Dermis microvascular lymphatic vessel endothelial cell (primary cell): ENCODE data around the gene RNF214. TPM values are rescaled to one million over a fixed set of nuclear protein-coding genes. Genes with fewer than 3 reads are reported as not detected.
"Not testable (repeated sequence)": the region's sequence is repeated elsewhere in the genome, so short reads cannot be mapped to it uniquely, and the experiment has no call there.

Source experiments
- DNase-seq, 2 donors: peaks; one replicate each; pipeline versions ENCODE4 v3.0.0 to v3.0.0-alpha.2; 2010; ENCODE audit warnings: low read depth in 2 of 2
- total RNA-seq: library from RNA; depleted of rRNA; stranded (reverse); fragments of >200 nt; gene quantifications from 2 replicates; pipeline ENCODE4 v1.2.1, GENCODE V29; 2014

Gene RNF214
- total RNA-seq, 1 donor from 2014 or later = 5.4 TPM

DNA sequence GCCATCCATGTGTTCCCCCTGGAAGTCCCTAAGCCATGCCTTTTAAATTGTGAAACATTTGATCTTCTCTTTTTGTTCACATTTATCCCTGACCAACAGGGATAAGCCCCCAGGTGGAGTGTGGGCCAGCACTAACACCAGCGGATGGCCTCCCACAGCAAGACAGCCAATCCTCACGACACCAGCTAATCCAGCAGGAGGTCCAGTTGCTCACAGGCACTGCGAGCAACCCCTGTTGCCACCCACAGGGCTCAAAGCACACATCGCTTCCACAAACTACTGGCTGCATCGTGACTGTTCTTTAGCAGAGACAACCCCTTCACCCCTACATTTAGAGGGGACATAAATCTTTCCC is 2.6 kb upstream of the RNF214 start:
- no peak for DNase-seq

DNA sequence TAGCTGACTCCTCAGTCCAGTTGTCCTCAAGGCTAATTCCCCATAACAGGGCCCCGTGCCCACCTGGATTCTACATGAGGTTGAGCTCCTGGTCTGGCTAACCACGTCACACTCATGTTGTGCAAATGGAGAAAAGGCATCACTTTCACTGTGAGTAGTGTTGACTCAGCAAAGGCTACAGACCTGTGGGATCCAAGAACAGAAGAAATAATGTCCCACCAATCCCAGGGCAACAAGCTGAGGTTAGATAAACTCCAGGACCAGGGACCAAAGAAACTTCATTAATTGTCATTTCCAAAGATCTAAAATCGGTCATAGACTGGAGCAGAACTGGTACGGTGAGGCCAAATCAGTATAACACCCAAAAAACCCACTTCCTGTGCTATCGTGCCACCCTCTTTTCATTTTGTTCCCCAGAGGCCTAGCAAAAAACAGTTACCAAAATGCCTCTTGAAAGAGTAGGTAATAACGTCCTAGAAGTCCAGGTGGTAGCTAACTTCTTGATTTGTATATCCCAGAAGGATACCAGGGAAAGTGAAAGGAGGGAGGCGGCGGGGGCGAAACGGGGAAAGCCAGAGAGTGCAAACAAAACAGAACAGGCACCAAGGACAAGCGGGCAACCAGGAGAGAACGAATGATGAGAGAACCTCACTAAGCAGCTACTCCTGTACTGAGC is 2.0 kb upstream of the RNF214 start:
- DNase-seq = no peak

DNA sequence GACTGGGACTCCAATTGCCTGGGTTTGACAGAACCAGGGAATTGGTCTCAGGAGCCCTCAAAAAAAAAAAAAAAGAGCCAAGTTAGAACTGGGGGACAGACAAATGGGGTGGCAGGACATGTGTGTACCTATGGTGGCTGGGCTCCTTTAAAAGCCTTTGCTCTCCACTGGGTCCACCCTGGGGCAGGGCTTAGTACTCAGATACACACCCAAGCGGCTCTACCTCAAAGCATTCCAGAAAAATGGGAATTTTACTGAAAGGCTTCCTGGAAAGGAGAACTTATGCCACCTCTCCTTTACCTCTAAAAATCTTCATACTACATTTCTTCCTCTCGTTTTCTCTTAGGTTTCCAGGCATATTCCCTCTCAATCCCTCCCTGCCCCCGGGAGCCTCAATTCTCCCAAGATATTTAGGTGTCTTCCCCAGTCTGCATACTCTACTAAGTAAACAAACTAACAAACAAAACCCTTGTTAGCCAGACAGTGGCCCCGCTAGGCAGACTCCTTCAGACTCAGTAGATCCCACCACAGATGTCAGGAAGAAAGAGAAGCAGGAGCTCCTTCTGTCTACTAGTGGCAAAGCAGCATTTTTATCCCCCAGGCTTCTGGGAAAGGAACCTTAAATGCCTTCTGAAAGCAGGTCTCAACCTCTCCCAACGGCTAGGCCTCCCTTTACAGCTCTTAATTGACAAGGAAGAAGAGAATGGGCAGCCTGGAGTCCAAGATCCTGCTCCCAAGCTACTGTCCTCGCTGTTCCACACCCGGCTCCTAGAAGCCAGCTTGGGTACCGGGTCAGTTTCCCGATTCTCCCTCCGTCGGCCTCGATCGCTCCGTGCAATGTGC is 1.3 kb upstream of the RNF214 start:
- no peak for DNase-seq

DNA sequence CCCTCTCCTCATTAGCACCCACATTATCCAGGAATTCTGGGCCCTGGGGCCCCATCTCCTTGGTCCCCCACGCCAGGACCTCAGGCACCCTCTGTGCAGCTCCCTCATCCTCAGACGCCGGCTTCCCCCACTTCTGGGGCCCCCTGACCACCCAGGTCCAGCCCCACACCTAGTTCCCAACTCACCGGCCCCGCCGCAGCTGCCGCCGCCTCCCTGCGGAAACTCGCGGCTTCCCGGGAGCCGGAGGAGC is 704 bp upstream of the RNF214 start, which contains the start of gene PCSK7:
Gene PCSK7, minus strand, starts transcription at position 232 of the 250 bp plus-strand sequence. CDS start 2,229 bp downstream, outside the sequence.
- DNase-seq = no peak

DNA sequence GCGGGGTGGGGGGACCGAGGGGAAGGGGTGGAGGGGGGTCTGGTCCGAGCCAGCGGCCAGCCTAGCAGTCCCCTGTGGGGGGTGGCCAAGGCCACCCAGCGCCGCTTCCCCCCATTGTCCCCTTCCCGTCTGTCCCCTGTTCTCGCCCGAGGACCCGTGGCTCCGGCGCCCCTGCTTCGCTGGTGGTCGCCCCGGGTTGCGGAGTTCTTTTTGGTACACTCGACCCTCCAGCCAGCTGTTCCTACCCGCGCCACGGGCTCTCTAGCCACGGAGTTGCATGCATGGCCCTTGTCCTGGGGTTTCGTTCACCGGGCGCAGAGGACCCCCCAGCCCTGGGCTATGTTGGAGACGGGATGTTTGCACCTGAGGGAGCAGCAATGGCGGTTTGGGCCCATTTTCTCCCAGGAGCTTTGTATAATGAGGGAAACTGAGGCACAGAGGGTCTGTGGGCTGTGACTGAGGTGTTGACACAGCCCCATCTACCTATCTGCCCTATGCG is 489 bp downstream of the RNF214 start:
- DNase-seq = no peak

DNA sequence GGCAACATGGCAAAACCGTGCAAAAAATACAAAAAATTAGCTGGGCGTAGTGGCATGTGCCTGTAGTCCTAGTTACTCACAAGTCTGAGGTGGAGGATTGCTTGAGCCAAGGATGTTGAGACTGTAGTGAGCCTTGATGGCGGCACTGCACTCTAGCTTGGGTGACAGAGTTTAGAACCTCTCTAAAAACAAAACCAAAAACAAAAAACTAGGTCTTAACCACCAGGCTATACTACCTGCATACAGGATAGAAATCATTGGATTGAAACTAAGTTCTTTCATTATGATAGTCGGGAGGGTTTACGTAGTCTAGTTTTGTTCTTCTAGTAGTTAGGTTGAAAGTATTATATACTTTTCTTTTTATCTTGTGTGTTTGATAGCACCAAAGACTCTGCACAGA is 5.8 kb downstream of the RNF214 start:
- DNase-seq = no peak

DNA sequence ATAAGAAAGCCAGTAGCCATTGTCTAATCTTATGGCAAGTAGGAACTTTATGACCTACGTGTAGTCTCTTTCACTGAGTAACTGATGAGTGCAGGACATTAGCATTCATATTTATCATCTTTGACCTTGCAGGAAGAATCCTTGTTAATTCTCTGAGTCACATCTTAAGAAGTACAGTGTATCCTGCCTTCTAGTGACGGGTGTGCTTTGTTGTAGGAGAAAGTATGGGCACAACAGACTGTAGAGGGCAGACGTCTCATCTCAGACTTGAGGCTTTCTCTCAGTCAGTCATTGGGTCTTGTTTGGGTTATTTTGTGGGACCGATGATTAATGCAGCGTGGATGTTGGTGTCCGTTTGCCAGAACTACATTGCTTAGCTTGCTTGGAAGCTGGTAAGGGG is 6.8 kb downstream of the RNF214 start:
- peak in 1 of 2 donors; percentile 79 for DNase-seq

DNA sequence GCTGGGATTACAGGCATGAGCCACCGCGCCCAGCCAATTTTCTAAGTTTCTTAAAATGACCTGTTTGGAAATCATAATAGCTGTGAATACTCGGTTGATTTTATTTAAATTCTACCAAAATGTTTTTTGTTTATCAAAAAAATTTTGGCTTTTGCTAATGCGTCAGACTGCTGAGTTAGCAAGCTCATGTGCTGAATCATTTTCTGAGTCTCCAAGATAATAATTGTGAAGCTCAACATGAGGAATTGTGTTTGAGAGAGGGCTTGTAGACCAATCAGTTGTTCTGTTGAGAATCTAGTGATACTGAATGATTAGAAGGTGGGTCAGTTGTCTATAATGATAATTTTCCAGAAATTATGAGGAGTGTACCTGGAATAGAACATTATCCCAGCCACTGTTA is 15.9 kb downstream of the RNF214 start:
- DNase-seq = no peak

DNA sequence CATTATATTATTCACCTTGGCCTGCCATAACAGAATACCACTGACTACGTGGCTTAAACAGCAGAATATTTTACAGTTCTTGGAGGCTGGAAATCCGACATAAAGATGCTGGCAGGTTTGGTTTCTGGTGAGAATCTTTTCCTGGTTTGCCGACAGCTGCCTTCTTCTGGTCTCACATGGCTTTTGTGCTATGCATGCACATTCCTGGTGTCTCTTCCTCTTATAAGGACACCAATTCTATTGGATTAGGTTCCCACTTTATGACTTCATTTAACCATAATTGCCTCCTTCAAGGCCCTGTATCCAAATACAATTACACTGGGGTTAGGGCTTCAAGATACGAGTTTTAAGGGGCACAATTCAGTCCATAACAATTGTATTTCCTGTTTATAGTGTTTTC is 17.1 kb downstream of the RNF214 start:
- no peak for DNase-seq

DNA sequence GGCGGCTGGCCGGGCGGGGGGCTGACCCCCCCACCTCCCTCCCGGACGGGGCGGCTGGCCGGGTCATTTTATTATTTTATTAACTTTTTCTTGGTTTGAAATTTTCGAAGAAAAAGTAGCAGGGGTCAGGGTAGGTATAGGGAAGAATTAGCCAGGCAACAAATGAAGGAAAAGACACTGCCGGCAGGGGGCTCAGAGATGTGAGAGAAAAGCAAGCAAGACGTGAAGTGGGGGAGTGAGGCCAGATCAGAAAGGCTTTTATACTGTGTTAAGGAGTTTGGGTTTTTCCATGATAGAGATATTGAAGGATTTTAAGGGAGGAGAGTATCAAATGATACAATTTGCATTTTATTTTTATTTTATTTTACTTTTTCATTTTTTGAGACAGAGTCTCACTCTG is 19.0 kb downstream of the RNF214 start:
- DNase-seq = no peak

DNA sequence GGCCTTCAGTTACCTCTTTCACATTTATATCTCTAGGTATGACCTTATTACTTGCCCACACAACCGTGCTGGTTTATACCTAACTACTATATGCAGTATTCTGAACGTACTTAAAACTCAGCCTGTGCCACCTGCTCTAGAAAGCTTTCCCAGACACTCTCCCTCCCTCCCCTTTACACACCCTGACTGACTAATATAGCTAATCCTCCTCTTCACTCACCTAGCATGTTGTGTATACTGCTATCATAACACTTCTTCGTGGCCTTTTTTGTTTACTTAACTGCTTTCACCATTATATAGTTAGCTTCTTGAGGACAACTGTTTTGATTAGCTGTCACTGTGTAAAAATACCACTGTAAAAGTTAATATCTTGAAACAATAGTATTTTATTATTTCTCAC is 23.5 kb downstream of the RNF214 start:
- DNase-seq = no peak

DNA sequence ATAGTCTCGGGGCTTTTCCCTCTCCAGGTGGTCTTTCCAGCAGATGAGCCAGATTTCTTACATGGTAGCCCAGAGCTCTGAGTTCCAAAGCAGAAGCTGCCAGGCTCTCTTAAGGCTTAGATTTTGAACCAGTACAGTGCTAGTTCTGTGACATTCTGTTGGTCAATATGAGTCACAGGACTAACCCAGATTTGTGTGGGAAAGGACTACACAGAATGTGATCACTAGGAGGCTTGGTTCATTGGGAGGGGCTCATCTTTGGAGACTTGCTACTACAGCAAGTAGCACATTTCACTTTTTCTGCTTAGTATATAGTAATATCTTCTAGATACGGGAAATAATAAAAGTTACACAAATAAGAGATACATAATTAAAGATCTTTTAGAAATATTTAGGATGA is 24.1 kb downstream of the RNF214 start:
- no peak for DNase-seq

DNA sequence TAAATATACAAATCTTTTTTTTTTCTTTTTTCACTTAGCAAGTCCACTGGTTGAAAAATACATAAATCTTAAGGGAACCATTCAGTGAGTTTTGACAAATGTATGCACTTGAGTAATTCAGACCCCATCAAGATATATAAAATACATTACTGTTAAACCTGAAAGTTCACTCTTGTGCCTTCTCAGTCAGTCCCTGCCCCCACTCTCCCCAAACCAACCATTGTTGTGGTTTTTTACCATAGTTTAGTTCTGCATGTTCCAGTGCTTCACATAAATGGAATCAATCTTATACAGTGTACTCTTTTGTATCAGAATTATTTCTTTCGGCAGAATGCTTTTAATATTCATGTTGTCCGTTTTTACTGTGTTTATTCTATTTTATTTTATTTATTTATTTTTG is 26.1 kb downstream of the RNF214 start:
- no peak for DNase-seq

DNA sequence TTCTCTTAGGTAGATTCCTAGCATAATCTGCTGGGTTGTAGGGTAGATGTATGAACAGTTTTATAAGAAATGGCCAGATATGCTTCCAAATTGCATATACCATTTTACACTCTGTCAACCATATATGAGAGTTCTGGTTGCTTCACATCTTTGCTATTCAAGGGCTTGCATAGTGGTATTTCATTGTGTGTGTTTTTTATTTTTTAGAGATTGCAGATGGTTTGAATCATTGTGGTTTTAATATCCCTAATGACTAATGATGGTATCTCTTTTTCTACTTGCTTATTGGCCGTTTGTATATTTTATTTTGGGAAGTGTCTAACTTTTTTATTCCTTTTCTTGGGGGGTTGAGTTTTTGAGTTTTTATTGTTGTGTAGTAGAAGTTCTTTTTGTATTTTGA is 26.9 kb downstream of the RNF214 start:
- no peak for DNase-seq

DNA sequence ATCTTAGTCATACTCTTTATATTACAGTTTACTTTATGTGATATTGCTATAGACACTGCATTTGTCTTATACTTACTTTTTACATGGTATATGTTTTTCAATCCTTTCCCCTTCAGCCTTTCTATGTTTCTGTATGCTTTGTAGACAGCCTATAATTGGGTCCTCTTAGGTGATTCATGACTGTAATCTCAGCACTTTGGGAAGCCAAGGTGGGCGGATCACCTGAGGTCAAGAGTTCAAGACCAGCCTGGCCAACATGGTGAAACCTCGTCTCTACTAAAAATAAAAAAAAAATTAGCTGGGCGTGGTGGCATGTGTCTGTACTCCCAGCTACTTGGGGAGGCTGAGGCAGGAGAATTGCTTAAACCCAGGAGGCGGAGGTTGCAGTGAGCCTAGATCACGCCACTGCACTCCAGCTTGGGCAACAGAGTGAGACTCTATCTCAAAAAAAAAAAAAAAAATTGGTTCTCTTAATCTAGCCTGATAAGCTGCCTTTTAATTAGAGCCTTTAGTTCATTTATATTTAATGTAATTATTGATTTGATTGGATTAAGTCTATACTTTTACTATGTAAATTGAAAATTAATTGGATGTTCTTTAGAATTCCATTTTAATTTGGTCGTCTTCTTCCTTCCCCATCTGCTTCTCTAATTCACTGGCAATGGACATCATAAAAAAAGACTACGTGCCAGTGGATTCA is 32.3 kb downstream of the RNF214 start:
- not testable (repeated sequence) for DNase-seq

DNA sequence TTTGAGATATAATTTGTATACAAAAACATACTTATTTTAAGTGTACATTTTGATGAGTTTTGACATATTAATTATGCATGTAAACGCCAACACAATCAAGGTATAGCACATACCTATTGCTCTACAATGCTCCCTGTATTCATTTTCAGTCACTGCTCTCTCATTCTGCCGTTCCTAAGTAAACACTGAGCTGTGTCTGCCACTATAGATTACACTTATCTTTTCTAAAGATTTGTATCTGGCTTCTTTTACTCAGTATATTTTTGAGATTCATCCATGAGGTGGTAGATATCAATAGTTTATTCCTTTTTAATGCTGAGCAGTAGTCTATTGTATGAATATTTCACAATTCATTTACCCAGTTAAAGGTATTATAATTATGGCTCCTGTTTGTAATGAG is 33.3 kb downstream of the RNF214 start:
- no peak for DNase-seq

DNA sequence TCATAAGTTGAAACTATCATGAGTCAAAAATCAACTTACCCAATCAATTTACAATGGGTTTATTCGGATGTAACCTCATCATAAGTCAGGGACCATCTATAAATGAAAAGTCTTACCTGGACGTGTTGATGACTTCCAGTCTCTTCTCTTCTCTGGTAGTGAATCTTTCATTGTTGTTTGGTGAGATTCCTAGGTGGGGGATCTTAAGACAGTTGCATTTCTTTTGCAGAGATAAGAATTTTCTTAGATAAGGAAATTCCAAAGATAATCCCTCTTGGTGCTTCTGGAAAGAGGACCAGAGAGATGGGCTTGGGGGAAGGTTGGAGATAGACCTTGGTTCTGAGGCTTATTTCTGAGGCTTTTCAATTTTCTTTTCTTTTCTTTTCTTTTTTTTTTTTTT is 37.4 kb downstream of the RNF214 start:
- no peak for DNase-seq

DNA sequence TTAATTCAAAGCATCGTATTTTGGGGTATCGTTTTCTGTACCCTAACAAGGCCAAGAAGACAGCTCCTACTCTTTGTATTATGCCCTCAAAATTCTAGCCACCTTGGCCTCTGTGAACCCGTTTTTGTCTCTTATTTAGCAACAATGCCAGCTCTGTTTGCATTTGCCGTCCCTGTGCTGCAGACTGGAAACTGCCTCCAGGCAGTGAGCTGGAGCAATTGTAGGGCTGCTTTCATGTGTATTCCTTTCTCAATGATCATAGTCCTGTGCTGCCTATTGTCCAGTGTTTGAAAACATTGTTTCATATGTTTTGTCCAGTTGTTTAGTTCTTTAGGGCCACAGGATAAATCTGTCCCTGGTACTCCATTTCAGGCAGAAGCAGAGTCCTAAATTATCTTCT is 38.7 kb downstream of the RNF214 start:
- no peak for DNase-seq

DNA sequence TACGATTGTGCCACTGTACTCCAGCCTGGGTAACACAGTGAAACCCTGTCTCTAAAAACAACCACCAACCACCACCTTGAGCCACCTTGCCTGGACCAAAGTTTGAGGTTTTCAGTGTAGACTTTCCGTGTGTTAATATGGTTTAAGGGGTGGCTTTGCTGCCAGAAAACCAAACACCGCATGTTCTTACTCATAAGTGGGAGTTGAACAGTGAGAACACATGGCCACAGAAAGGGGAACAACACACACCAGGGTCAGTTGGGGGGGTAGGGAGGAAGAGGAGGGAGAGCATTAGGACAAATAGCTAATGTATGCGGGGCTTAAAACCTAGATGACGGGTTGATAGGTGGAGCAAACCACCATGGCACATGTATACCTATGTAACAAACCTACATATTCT is 39.7 kb downstream of the RNF214 start:
- DNase-seq = not testable (repeated sequence)

DNA sequence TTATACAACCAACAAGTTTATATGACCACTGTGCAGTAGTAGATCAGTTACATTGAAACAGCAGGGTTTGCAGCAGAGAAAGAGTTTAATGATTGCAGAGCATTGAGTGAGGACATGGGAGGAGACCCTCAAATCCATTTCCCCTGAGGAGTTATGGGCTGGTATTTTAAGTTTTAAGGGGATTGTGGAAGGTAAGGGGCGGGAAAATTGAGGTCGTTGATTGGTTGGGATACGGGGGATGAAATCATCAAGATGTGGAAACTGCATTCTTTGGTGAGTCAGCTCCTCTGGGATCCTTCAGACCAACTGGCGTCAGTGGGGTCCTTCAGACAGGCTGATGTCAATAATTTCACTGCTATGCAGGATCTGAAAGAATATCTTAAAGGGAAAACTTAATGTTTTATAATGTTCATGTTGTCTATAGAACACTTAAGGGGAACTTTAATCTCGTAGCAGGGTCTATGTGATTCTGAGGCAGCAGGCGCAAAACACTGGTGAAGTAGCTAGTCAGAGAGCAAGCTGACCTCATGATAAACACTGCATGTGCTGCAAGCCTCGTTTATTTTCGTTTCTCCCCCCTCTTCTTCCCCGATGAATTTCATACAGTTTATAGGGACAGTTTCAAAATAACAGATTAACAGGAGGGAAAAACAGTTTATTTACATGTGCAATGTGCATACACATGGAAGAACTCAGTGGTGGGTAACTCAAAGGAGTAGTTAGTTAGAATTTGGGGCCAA is 41.2 kb downstream of the RNF214 start:
- DNase-seq = no peak

DNA sequence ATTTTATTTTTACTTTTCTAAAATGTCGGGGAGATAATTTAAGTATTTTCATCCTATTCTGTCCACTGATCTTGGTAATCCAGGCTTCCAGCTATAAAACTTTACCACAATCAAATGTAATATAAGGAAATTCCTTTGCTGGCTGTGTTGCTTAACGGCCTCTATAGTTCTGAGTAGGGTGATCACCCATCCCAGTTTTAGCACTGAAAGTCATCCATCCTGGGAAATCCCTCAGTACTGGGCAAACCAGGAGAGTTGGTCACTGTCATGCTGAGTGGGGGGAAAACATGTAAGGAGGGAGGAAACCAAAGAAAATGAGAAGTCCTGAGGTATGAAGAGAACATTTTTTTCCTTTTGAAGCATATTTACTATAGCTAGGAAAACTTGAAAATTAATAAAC is 45.9 kb downstream of the RNF214 start:
- no peak for DNase-seq
